Endothelial cell of umbilical vein (primary cell): ENCODE results near the gene ZC3H14.

Source experiments
- CTCF ChIP-seq, 2 donors: IDR thresholded peaks; 1 replicate in 1 of 2; 2 replicates in 1 of 2; pipeline ENCODE4 v1.5.1; 2011; ENCODE audit warnings: low read length in 2 of 2, mild to moderate bottlenecking in 2 of 2, moderate library complexity in 2 of 2, control low read depth in 1 of 2, inconsistent platforms in 1 of 2, low read depth in 1 of 2; ENCODE audit not compliant: insufficient read depth in 1 of 2; ENCODE audit errors: extremely low read depth in 1 of 2
- EZH2 ChIP-seq: IDR thresholded peaks from 2 replicates; pipeline ENCODE4 v1.6.1; 2012; ENCODE audit warnings: borderline replicate concordance, low read depth, mild to moderate bottlenecking, moderate library complexity, low read length, inconsistent platforms; ENCODE audit not compliant: severe bottlenecking
- FOS ChIP-seq: IDR thresholded peaks from 2 replicates; pipeline ENCODE4 v1.6.1; 2011; ENCODE audit warnings: mild to moderate bottlenecking, low read length, moderate library complexity, borderline replicate concordance; ENCODE audit not compliant: insufficient read depth
- MYC ChIP-seq: IDR thresholded peaks from one replicate; pipeline ENCODE4 v1.6.1; 2011; ENCODE audit warnings: mild to moderate bottlenecking, low read depth, low read length
- POLR2A ChIP-seq: IDR thresholded peaks from 2 replicates; pipeline ENCODE4 v1.6.1; 2012; ENCODE audit warnings: low read depth, mild to moderate bottlenecking, control low read depth, low read length
- POLR2AphosphoS5 ChIP-seq: IDR thresholded peaks from 2 replicates; pipeline ENCODE4 v1.6.1; 2012; ENCODE audit warnings: low read depth, mild to moderate bottlenecking, control low read depth, low read length, moderate library complexity; ENCODE audit not compliant: insufficient read depth

- TF ChIP-seq CTCF (IDR thresholded peaks at IDR 0.05; ENCODE audit: extremely low read depth in 1 of 2, insufficient read depth in 1 of 2, low read depth in 1 of 2, low read length in 2 of 2), result no peak
- no peak for TF ChIP-seq EZH2
- no peak for TF ChIP-seq MYC
- TF ChIP-seq FOS, result no peak
- no peak for TF ChIP-seq POLR2A
- no peak for TF ChIP-seq POLR2AphosphoS5
Observed at GRCh38 chr14:88545256-88545655, 17.6 kb upstream of the ZC3H14 start.
